HepG2 (cell line): ENCODE results near the gene LTBR. TPM values are rescaled to one million over a fixed set of nuclear protein-coding genes. Genes with fewer than 3 reads are reported as not detected.

Source experiments
- AGO1 ChIP-seq: fragments of 200-400 bp; formaldehyde crosslinking; IDR thresholded peaks from 2 replicates; pipeline ENCODE4 v1.6.1; 2017; ENCODE audit warnings: mild to moderate bottlenecking, low read depth, low read length, moderate library complexity; ENCODE audit not compliant: poor library complexity, severe bottlenecking
- DNMT3B ChIP-seq: conservative IDR thresholded peaks from 2 replicates; pipeline ENCODE4 v1.6.1; 2016; ENCODE audit warnings: missing biosample characterization, control low read depth
- FOSL1 ChIP-seq: sonication (generic); formaldehyde crosslinking; IDR thresholded peaks from 2 replicates; pipeline ENCODE4 v1.9.0; 2021; ENCODE audit warnings: missing genetic modification reagents, borderline replicate concordance
- FOXA1 ChIP-seq, 2 experiments: fragments of 450-650 bp in 1 of 2; sonication (generic) in 1 of 2; formaldehyde crosslinking in 1 of 2; IDR thresholded peaks; 2 replicates each; pipeline versions ENCODE4 v1.4.0 to v1.6.1; 2016 to 2020; ENCODE audit warnings: missing genetic modification reagents in 1 of 2
- GABPB1 ChIP-seq: IDR thresholded peaks from 2 replicates; pipeline ENCODE4 v1.6.1; 2016; ENCODE audit warnings: mild to moderate bottlenecking, missing genetic modification reagents, moderate library complexity, missing compliant biosample characterization
- HNF4A ChIP-seq: sonication (generic); formaldehyde crosslinking; IDR thresholded peaks from 2 replicates; pipeline ENCODE4 v1.4.0; 2020; ENCODE audit warnings: missing genetic modification reagents
- HNRNPLL ChIP-seq: fragments of 200-400 bp; formaldehyde crosslinking; IDR thresholded peaks from 2 replicates; pipeline ENCODE4 v1.6.1; 2017; ENCODE audit warnings: mild to moderate bottlenecking, low read depth, low read length; ENCODE audit not compliant: poor library complexity, severe bottlenecking
- KAT8 ChIP-seq: IDR thresholded peaks from 2 replicates; pipeline ENCODE4 v1.6.1; 2016; ENCODE audit warnings: missing genetic modification reagents, missing compliant biosample characterization
- MTF1 ChIP-seq: sonication (generic); formaldehyde crosslinking; IDR thresholded peaks from 2 replicates; pipeline ENCODE4 v1.5.0; 2020; ENCODE audit warnings: missing genetic modification reagents
- NFIC ChIP-seq: IDR thresholded peaks from 2 replicates; pipeline ENCODE4 v1.6.1; 2012; ENCODE audit warnings: mild to moderate bottlenecking, low read length, inconsistent platforms
- PHF21A ChIP-seq: sonication (generic); formaldehyde crosslinking; IDR thresholded peaks from 2 replicates; pipeline ENCODE4 v1.5.0; 2020; ENCODE audit warnings: mild to moderate bottlenecking, missing genetic modification reagents
- PLRG1 ChIP-seq: fragments of 450-650 bp; conservative IDR thresholded peaks from 2 replicates; pipeline ENCODE4 v1.6.1; 2016
- RAD21 ChIP-seq: fragments of 450-650 bp; formaldehyde crosslinking; IDR thresholded peaks from 2 replicates; pipeline ENCODE4 v1.5.0; 2020; ENCODE audit warnings: mild to moderate bottlenecking
- SETDB1 ChIP-seq: sonication (generic); formaldehyde crosslinking; IDR thresholded peaks from 2 replicates; pipeline ENCODE4 v1.5.1; 2020; ENCODE audit warnings: missing genetic modification reagents, mild to moderate bottlenecking, borderline replicate concordance
- SMARCC2 ChIP-seq: fragments of 450-650 bp; IDR thresholded peaks from 2 replicates; pipeline ENCODE4 v1.6.1; 2017; ENCODE audit warnings: antibody characterized with exemption, mild to moderate bottlenecking
- SPEN ChIP-seq: sonication (generic); formaldehyde crosslinking; IDR thresholded peaks from 2 replicates; pipeline ENCODE4 v1.5.1; 2020; ENCODE audit warnings: low read depth, mild to moderate bottlenecking, missing genetic modification reagents
- ZNF230 ChIP-seq: sonication (generic); formaldehyde crosslinking; IDR thresholded peaks from 2 replicates; pipeline ENCODE4 v1.4.0; 2020; ENCODE audit warnings: mild to moderate bottlenecking, missing genetic modification reagents
- ZNF335 ChIP-seq: sonication (generic); formaldehyde crosslinking; IDR thresholded peaks from 2 replicates; pipeline ENCODE4 v1.4.0; 2020; ENCODE audit warnings: missing genetic modification reagents
- ZNF773 ChIP-seq: sonication (generic); formaldehyde crosslinking; IDR thresholded peaks from 2 replicates; pipeline ENCODE4 v1.4.0; 2020; ENCODE audit warnings: missing genetic modification reagents, borderline replicate concordance
- polyA plus RNA-seq, 8 experiments: library from polyadenylated mRNA; depleted of rRNA in 3 of 8; stranded (reverse) in 7 of 8; unstranded in 1 of 8; fragments of >200 nt; fragmentation: Illumina TruSeq in 4 of 8; extraction: Trizol in 4 of 8; gene quantifications; 2 replicates each; pipeline versions ENCODE4 v1.2.1 to v1.2.3, GENCODE V29; 2011 to 2016; ENCODE audit warnings: low read depth in 4 of 8, missing spikeins in 1 of 8, mixed read lengths in 1 of 8; ENCODE audit not compliant: insufficient read depth in 1 of 8
- total RNA-seq, 5 experiments: library from RNA; depleted of rRNA; stranded (reverse); fragments of >200 nt; fragmentation: Illumina TruSeq; extraction: Trizol; gene quantifications; 2 replicates each; pipeline ENCODE4 v1.2.3, GENCODE V29; 2016; ENCODE audit warnings: low read depth in 1 of 5
- TF ChIP-seq, protein P1 (sequence below): sonication (generic); IDR thresholded peaks from 2 replicates; pipeline ENCODE4 v1.6.1; 2016; ENCODE audit warnings: low read depth, borderline replicate concordance
- TF ChIP-seq, protein P2 (sequence below): fragments of 450-650 bp; IDR thresholded peaks from 2 replicates; pipeline ENCODE4 v1.6.1; 2017; ENCODE audit warnings: mild to moderate bottlenecking
- TF ChIP-seq, protein P3 (sequence below): sonication (generic); formaldehyde crosslinking; IDR thresholded peaks from 2 replicates; pipeline ENCODE4 v1.4.0; 2020; ENCODE audit warnings: mild to moderate bottlenecking, missing genetic modification reagents

The LTBR gene
- total and polyA plus RNA-seq, 2 of the 13 experiments (the other 11 are each of a cell fraction or from before 2014, with no cell fraction given): 31.4 to 34.8 TPM

DNA sequence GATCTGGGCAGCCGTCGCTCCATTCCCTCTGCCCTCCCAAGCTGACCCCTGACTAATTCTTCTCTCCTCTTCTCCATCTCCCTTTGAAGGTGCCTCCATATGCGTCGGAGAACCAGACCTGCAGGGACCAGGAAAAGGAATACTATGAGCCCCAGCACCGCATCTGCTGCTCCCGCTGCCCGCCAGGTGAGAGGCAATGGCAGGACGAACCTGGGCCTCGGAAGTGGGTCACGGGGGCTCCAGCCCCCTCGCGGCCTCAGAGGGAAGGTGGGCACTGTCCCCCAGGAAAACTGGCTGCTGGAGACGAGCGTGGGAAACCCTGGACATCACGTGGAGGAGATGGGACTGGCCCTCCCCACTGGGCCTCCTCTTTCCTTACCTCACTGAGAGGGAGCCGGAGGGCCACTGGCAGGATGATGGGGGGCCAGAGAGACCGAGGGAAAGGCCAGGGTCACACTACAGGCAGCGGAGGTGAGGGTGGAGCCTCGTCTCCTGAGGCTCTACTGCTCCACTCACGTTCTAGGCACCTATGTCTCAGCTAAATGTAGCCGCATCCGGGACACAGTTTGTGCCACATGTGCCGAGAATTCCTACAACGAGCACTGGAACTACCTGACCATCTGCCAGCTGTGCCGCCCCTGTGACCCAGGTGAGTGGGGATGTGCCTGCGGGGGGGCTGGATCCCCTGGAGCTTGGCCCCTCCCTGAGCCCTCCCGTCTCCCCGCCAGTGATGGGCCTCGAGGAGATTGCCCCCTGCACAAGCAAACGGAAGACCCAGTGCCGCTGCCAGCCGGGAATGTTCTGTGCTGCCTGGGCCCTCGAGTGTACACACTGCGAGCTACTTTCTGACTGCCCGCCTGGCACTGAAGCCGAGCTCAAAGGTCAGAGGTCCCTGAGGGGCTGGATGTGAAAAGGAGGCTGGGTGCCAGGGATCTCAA is 806 bp downstream of the LTBR start (continued):
- TF ChIP-seq SETDB1 (CRISPR knock-in tag) (no peak), DNMT3B (0 out of 2 replicates have a peak, but pooled peaks have one; percentile 40), PLRG1 (no peak), NFIC (no peak), MTF1 (no peak), KAT8 (CRISPR knock-in tag) (no peak), FOSL1 (CRISPR knock-in tag) (no peak), HNRNPLL (no peak), SPEN (CRISPR knock-in tag) (no peak), AGO1 (no peak), ZNF230 (CRISPR knock-in tag) (no peak), GABPB1 (CRISPR knock-in tag) (peak; percentile 25; the same call in 1 of the 2 replicates), HNF4A (CRISPR knock-in tag) (peak; percentile 62), SMARCC2 (no peak), ZNF773 (CRISPR knock-in tag) (no peak), FOXA1 (IDR thresholded peaks at IDR 0.05) (no peak), FOXA1 (CRISPR knock-in tag; IDR thresholded peaks at IDR 0.05) (peak; percentile 22; the same call in 1 of the 2 replicates), ZNF335 (no peak), RAD21 (CRISPR knock-in tag) (no peak), PHF21A (CRISPR knock-in tag) (no peak)
- TF ChIP-seq, protein P1, sequence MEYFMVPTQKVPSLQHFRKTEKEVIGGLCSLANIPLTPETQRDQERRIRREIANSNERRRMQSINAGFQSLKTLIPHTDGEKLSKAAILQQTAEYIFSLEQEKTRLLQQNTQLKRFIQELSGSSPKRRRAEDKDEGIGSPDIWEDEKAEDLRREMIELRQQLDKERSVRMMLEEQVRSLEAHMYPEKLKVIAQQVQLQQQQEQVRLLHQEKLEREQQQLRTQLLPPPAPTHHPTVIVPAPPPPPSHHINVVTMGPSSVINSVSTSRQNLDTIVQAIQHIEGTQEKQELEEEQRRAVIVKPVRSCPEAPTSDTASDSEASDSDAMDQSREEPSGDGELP: no peak
- TF ChIP-seq, protein P2, sequence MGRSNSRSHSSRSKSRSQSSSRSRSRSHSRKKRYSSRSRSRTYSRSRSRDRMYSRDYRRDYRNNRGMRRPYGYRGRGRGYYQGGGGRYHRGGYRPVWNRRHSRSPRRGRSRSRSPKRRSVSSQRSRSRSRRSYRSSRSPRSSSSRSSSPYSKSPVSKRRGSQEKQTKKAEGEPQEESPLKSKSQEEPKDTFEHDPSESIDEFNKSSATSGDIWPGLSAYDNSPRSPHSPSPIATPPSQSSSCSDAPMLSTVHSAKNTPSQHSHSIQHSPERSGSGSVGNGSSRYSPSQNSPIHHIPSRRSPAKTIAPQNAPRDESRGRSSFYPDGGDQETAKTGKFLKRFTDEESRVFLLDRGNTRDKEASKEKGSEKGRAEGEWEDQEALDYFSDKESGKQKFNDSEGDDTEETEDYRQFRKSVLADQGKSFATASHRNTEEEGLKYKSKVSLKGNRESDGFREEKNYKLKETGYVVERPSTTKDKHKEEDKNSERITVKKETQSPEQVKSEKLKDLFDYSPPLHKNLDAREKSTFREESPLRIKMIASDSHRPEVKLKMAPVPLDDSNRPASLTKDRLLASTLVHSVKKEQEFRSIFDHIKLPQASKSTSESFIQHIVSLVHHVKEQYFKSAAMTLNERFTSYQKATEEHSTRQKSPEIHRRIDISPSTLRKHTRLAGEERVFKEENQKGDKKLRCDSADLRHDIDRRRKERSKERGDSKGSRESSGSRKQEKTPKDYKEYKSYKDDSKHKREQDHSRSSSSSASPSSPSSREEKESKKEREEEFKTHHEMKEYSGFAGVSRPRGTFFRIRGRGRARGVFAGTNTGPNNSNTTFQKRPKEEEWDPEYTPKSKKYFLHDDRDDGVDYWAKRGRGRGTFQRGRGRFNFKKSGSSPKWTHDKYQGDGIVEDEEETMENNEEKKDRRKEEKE: no peak
- TF ChIP-seq, protein P3, sequence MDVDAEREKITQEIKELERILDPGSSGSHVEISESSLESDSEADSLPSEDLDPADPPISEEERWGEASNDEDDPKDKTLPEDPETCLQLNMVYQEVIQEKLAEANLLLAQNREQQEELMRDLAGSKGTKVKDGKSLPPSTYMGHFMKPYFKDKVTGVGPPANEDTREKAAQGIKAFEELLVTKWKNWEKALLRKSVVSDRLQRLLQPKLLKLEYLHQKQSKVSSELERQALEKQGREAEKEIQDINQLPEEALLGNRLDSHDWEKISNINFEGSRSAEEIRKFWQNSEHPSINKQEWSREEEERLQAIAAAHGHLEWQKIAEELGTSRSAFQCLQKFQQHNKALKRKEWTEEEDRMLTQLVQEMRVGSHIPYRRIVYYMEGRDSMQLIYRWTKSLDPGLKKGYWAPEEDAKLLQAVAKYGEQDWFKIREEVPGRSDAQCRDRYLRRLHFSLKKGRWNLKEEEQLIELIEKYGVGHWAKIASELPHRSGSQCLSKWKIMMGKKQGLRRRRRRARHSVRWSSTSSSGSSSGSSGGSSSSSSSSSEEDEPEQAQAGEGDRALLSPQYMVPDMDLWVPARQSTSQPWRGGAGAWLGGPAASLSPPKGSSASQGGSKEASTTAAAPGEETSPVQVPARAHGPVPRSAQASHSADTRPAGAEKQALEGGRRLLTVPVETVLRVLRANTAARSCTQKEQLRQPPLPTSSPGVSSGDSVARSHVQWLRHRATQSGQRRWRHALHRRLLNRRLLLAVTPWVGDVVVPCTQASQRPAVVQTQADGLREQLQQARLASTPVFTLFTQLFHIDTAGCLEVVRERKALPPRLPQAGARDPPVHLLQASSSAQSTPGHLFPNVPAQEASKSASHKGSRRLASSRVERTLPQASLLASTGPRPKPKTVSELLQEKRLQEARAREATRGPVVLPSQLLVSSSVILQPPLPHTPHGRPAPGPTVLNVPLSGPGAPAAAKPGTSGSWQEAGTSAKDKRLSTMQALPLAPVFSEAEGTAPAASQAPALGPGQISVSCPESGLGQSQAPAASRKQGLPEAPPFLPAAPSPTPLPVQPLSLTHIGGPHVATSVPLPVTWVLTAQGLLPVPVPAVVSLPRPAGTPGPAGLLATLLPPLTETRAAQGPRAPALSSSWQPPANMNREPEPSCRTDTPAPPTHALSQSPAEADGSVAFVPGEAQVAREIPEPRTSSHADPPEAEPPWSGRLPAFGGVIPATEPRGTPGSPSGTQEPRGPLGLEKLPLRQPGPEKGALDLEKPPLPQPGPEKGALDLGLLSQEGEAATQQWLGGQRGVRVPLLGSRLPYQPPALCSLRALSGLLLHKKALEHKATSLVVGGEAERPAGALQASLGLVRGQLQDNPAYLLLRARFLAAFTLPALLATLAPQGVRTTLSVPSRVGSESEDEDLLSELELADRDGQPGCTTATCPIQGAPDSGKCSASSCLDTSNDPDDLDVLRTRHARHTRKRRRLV: 0 out of 2 replicates have a peak, but pooled peaks have one; percentile 71
